Measurements from ENCODE around the gene NRG3.

NRG3 gene

GRCh38 chr10:82887488-82887887, 1012.5 kb downstream of the NRG3 start:
- TF ChIP-seq, protein P1, sequence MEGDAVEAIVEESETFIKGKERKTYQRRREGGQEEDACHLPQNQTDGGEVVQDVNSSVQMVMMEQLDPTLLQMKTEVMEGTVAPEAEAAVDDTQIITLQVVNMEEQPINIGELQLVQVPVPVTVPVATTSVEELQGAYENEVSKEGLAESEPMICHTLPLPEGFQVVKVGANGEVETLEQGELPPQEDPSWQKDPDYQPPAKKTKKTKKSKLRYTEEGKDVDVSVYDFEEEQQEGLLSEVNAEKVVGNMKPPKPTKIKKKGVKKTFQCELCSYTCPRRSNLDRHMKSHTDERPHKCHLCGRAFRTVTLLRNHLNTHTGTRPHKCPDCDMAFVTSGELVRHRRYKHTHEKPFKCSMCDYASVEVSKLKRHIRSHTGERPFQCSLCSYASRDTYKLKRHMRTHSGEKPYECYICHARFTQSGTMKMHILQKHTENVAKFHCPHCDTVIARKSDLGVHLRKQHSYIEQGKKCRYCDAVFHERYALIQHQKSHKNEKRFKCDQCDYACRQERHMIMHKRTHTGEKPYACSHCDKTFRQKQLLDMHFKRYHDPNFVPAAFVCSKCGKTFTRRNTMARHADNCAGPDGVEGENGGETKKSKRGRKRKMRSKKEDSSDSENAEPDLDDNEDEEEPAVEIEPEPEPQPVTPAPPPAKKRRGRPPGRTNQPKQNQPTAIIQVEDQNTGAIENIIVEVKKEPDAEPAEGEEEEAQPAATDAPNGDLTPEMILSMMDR (IDR thresholded peaks at IDR 0.05; ENCODE audit: unreplicated experiment in 3 of 3): no peak
- H3K4me3 Mint-ChIP-seq: no peak overlapping the region
- H3K27ac Mint-ChIP-seq: no peak overlapping the region
- H3K9me3 Mint-ChIP-seq: no peaks in the 10 kb centered on the region
- peaks cover 3% of the 10 kb centered on the region for H3K27me3 Mint-ChIP-seq (ENCODE audit: low read depth)
- no peaks in the 10 kb centered on the region for H3K36me3 Mint-ChIP-seq (ENCODE audit: low read depth)
- H3K4me1 Mint-ChIP-seq: no peaks in the 10 kb centered on the region

- Mint-ChIP-seq H3K4me3 (no peak overlapping the region), H3K27ac (no peak overlapping the region), H3K4me1 (no peaks in the 10 kb centered on the region), H3K27me3 (ENCODE audit: low read depth) (peaks cover 3% of the 10 kb centered on the region), H3K9me3 (no peaks in the 10 kb centered on the region), H3K36me3 (ENCODE audit: low read depth) (no peaks in the 10 kb centered on the region)
- TF ChIP-seq, protein P1 (IDR thresholded peaks at IDR 0.05; ENCODE audit: unreplicated experiment in 3 of 3): no peak
Observed at GRCh38 chr10:82888809-82889455, 1013.9 kb downstream of the NRG3 start.

DNA sequence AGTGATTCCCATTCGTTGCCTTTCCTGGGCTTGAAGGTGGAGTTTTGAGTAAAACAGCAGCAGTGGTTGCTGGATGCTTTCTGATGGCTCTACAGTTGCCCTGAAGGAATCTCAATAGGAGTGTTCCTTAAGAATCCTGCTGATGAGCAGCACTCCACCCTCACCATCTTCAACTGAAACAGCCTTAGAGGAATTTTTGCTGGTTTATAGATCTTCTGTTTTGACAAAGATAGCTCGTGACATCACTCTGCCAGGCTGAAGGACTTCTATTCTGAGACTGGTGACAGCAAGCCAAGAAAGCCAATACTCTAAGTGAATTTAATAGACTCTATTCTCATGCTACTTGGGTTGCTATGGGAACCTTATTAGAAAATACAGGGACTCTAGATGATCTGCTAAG, 1014.7 kb downstream of the NRG3 start:
- Mint-ChIP-seq H3K4me1 (no peaks in the 10 kb centered on the region), H3K36me3 (ENCODE audit: low read depth) (no peaks in the 10 kb centered on the region), H3K9me3 (no peaks in the 10 kb centered on the region), H3K27me3 (ENCODE audit: low read depth) (peaks cover 3% of the 10 kb centered on the region), H3K4me3 (no peak overlapping the region), H3K27ac (no peak overlapping the region)
- TF ChIP-seq, protein P1 (IDR thresholded peaks at IDR 0.05; ENCODE audit: unreplicated experiment in 3 of 3): no peak

DNA sequence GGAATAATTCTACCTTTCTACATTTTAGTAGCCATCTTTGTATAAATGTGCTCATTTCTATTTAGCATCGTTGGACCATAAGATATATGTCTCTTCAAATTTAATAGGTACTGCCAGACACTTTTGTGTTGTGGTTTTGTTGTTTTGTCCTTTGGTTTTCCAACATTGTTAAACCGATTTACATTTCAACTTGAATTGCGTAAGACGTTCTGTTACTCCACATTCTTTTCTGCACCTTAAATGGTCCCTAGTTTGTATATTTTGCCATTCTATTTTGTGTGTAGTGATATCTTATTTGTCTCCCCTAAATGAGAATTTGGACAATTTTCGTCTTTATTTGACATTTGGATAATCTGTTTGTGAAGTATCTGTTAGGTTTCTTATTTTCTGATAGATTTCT, 1015.6 kb downstream of the NRG3 start:
- Mint-ChIP-seq H3K4me1 (no peaks in the 10 kb centered on the region), H3K27ac (no peak overlapping the region), H3K4me3 (no peak overlapping the region), H3K9me3 (no peaks in the 10 kb centered on the region), H3K36me3 (ENCODE audit: low read depth) (no peaks in the 10 kb centered on the region), H3K27me3 (ENCODE audit: low read depth) (peaks cover 3% of the 10 kb centered on the region)
- TF ChIP-seq, protein P1 (IDR thresholded peaks at IDR 0.05; ENCODE audit: unreplicated experiment in 3 of 3): no peak

DNA sequence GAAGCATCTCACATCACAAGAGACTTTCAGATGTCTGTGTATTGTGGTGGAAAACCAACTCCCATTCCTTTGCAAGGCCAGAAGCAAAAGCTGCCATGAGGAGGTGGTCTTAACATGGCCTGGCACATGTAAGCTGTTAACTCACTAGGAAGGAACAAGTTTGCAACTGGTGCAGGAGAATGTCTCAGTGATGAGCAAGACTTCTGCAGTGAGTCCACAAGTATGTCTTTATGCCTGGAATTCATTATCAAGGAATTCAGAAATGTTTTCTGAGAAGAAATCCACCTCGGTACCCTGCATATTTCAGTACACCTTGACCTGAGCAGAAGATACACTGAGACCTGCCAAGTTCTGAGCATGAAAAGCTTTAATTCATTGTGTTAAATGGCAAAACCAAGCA, 1033.1 kb downstream of the NRG3 start:
- TF ChIP-seq, protein P1 (IDR thresholded peaks at IDR 0.05; ENCODE audit: unreplicated experiment in 3 of 3): no peak
- Mint-ChIP-seq H3K27ac (no peak overlapping the region), H3K27me3 (ENCODE audit: low read depth) (no peaks in the 10 kb centered on the region), H3K4me1 (no peaks in the 10 kb centered on the region), H3K4me3 (no peak overlapping the region), H3K36me3 (ENCODE audit: low read depth) (no peaks in the 10 kb centered on the region), H3K9me3 (no peaks in the 10 kb centered on the region)

GRCh38 chr10:82908751-82909150, 1033.8 kb downstream of the NRG3 start:
- Mint-ChIP-seq H3K4me3 (no peak overlapping the region), H3K36me3 (ENCODE audit: low read depth) (no peaks in the 10 kb centered on the region), H3K4me1 (no peaks in the 10 kb centered on the region), H3K27me3 (ENCODE audit: low read depth) (no peaks in the 10 kb centered on the region), H3K27ac (no peak overlapping the region), H3K9me3 (peaks cover 3% of the 10 kb centered on the region)
- TF ChIP-seq, protein P1 (IDR thresholded peaks at IDR 0.05; ENCODE audit: unreplicated experiment in 3 of 3): no peak
